Keratinocyte (primary cell): ENCODE measurements around the gene APBB2. TPM values are rescaled to one million over a fixed set of nuclear protein-coding genes. Genes with fewer than 3 reads are reported as not detected.

Experiments used
- DNase-seq: peaks from one replicate; pipeline ENCODE4 v3.0.0-alpha.2; 2011; ENCODE audit warnings: low read depth, missing footprints, low spot score
- FAIRE-seq: peaks from 2 replicates; lab custom pipeline; 2011; peaks lifted over from hg19 to GRCh38; lab: Jason Lieb, UNC
- H2AFZ ChIP-seq: 2 replicates; pipeline ENCODE4 v1.6.0; 2012; ENCODE audit warnings: low read length, control low read depth, inconsistent platforms; ENCODE audit not compliant: control insufficient read depth
- H3K27ac ChIP-seq: 2 replicates; pipeline ENCODE4 v1.5.1; 2011; ENCODE audit warnings: low read length; ENCODE audit not compliant: control insufficient read depth, insufficient read depth
- H3K27me3 ChIP-seq: 3 replicates; pipeline ENCODE4 v1.6.0; 2011; ENCODE audit warnings: low read length; ENCODE audit not compliant: control insufficient read depth, insufficient read depth; ENCODE audit errors: extremely low read depth
- H3K36me3 ChIP-seq, 2 experiments: 2 replicates in 1 of 2; 3 replicates in 1 of 2; pipeline ENCODE4 v1.5.1; 2011; ENCODE audit warnings: low read length in 2 of 2, mild to moderate bottlenecking in 1 of 2; ENCODE audit not compliant: control insufficient read depth in 2 of 2, insufficient read depth in 2 of 2; ENCODE audit errors: extremely low read depth in 1 of 2
- H3K4me1 ChIP-seq: 3 replicates; pipeline ENCODE4 v1.5.1; 2011; ENCODE audit warnings: low read length; ENCODE audit not compliant: control insufficient read depth, insufficient read depth; ENCODE audit errors: extremely low read depth
- H3K4me2 ChIP-seq: 3 replicates; pipeline ENCODE4 v1.6.0; 2011; ENCODE audit warnings: low read depth, low read length; ENCODE audit not compliant: control insufficient read depth, insufficient read depth; ENCODE audit errors: extremely low read depth
- H3K4me3 ChIP-seq, 3 experiments: fragments of 200-600 bp in 1 of 3; sonication (generic) in 1 of 3; 2 replicates in 2 of 3; 3 replicates in 1 of 3; pipeline ENCODE4 v1.5.1; 2011 to 2016; ENCODE audit warnings: low read length in 3 of 3, mild to moderate bottlenecking in 3 of 3, control low read depth in 2 of 3, inconsistent platforms in 1 of 3, low read depth in 1 of 3, mixed read lengths in 1 of 3, mixed run types in 1 of 3, moderate library complexity in 1 of 3; ENCODE audit not compliant: control insufficient read depth in 2 of 3, insufficient read depth in 2 of 3; ENCODE audit errors: extremely low read depth in 1 of 3
- H3K79me2 ChIP-seq: 2 replicates; pipeline ENCODE4 v1.6.0; 2012; ENCODE audit warnings: low read length; ENCODE audit not compliant: control insufficient read depth, insufficient read depth
- H3K9ac ChIP-seq: 3 replicates; pipeline ENCODE4 v1.6.0; 2011; ENCODE audit warnings: low read length; ENCODE audit not compliant: control insufficient read depth, insufficient read depth; ENCODE audit errors: extremely low read depth
- H3K9me1 ChIP-seq: 3 replicates; pipeline ENCODE4 v1.6.0; 2011; ENCODE audit warnings: low read length; ENCODE audit not compliant: control insufficient read depth, insufficient read depth; ENCODE audit errors: extremely low read depth
- H3K9me3 ChIP-seq: 2 replicates; pipeline ENCODE4 v1.5.1; 2012; ENCODE audit warnings: low read depth, low read length; ENCODE audit not compliant: control insufficient read depth
- H4K20me1 ChIP-seq: 3 replicates; pipeline ENCODE4 v1.6.0; 2011; ENCODE audit warnings: low read length; ENCODE audit not compliant: control insufficient read depth, insufficient read depth; ENCODE audit errors: extremely low read depth
- EZH2 ChIP-seq: IDR thresholded peaks from one replicate; pipeline ENCODE4 v1.6.1; 2012; ENCODE audit warnings: inconsistent platforms, mild to moderate bottlenecking, low read length, moderate library complexity
- dilution Hi-C: fragments of 300-500 bp; cut with MboI; formaldehyde crosslinking; loops from one replicate; pipeline ENCODE4 v1.7.0; 2020; ENCODE audit warnings: low sequenced_read_pairs; ENCODE audit not compliant: extremely low pct_ligation_motif_present
- polyA plus RNA-seq, 5 experiments: library from polyadenylated mRNA; depleted of rRNA in 3 of 5; stranded (reverse) in 3 of 5; stranded (forward) in 1 of 5; unstranded in 1 of 5; fragments of >200 nt; gene quantifications; 1 replicate in 1 of 5; 2 replicates in 3 of 5; 3 replicates in 1 of 5; pipeline versions ENCODE4 v1.2.1 to v1.2.3, GENCODE V29; 2011 to 2012; ENCODE audit warnings: missing spikeins in 2 of 5, low read depth in 1 of 5, low replicate concordance in 1 of 5
- TF ChIP-seq, protein P1 (sequence below), 3 experiments: IDR thresholded peaks in 1 of 3; conservative IDR thresholded peaks in 1 of 3; optimal IDR thresholded peaks in 1 of 3; 2 replicates in 2 of 3; 3 replicates in 1 of 3; pipeline versions ENCODE3 to v1.5.1; 2011; ENCODE audit warnings: low read length in 3 of 3, mild to moderate bottlenecking in 3 of 3, moderate library complexity in 2 of 3, control low read depth in 1 of 3, inconsistent platforms in 1 of 3; ENCODE audit not compliant: insufficient read depth in 2 of 3; ENCODE audit errors: extremely low read depth in 1 of 3

The APBB2 gene
- polyA plus RNA-seq, 1 donor (not counting 4 experiments of a cell fraction or from before 2014, with no cell fraction given), result 57.3 TPM

DNA sequence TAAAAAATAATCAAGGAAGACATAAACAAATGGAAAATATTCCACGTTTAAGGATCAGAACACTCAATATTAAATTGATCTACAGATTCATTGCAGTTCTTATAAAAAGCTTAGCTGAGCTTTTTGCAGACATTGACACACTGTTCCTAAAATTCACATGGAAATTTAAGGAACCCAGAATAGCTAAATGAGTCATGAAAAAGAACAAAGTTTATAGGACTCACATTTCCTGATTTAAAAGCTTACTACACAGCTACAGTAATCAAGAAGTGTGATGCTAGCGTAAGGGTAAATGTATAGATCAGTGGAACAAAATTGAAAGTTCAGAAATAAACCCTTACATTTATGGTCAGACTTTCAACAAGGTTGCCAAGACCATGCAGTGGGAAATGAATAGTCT is 431.5 kb downstream of the APBB2 start:
- Histone ChIP-seq H3K36me3 (no peaks in the 10 kb centered on the region), H3K27me3 (no peaks in the 10 kb centered on the region), H3K9me3 (no peaks in the 10 kb centered on the region), H3K27ac (no peak overlapping the region), H3K79me2 (no peaks in the 10 kb centered on the region), H3K4me3 (no peak overlapping the region), H4K20me1 (no peaks in the 10 kb centered on the region), H3K9ac (no peak overlapping the region), H3K9me1 (no peaks in the 10 kb centered on the region), H3K4me1 (no peaks in the 10 kb centered on the region), H3K4me2 (no peak overlapping the region), H2AFZ (no peak overlapping the region)
- DNase-seq (no peak), FAIRE-seq (no peak)
- TF ChIP-seq EZH2, result no peak
- TF ChIP-seq, protein P1, sequence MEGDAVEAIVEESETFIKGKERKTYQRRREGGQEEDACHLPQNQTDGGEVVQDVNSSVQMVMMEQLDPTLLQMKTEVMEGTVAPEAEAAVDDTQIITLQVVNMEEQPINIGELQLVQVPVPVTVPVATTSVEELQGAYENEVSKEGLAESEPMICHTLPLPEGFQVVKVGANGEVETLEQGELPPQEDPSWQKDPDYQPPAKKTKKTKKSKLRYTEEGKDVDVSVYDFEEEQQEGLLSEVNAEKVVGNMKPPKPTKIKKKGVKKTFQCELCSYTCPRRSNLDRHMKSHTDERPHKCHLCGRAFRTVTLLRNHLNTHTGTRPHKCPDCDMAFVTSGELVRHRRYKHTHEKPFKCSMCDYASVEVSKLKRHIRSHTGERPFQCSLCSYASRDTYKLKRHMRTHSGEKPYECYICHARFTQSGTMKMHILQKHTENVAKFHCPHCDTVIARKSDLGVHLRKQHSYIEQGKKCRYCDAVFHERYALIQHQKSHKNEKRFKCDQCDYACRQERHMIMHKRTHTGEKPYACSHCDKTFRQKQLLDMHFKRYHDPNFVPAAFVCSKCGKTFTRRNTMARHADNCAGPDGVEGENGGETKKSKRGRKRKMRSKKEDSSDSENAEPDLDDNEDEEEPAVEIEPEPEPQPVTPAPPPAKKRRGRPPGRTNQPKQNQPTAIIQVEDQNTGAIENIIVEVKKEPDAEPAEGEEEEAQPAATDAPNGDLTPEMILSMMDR (optimal IDR thresholded peaks at IDR 0.05 in 1 of 3, IDR thresholded peaks at IDR 0.05 in 1 of 3, conservative IDR thresholded peaks at IDR 0.05 in 1 of 3; ENCODE audit: extremely low read depth in 1 of 3, insufficient read depth in 2 of 3, low read length in 3 of 3), result no peak
- dilution Hi-C loops, result no loop called here

DNA sequence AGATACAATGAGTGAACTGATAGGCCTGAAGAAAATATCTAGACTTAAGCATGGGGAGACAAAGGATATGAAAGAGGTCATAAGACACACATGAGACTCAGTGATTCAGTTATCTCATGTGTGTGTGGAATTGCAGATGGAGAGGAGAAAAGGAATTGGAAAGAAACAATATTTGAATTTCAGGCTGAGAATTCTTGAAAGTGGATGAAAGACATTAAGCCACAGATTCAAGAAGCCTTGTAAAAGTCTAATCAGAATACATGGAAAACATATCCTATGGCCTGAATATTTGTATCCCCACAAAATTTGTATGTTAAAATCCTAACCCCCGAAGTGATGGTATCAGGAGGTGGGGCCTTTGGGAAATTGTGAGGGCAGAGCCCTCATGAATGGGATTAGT is 436.3 kb downstream of the APBB2 start:
- Histone ChIP-seq H2AFZ (no peak overlapping the region), H3K36me3 (no peaks in the 10 kb centered on the region), H3K4me2 (no peak overlapping the region), H3K4me1 (no peaks in the 10 kb centered on the region), H3K27me3 (no peaks in the 10 kb centered on the region), H3K27ac (no peak overlapping the region), H3K79me2 (no peaks in the 10 kb centered on the region), H3K9me3 (no peaks in the 10 kb centered on the region), H3K9ac (no peak overlapping the region), H3K9me1 (no peaks in the 10 kb centered on the region), H3K4me3 (no peak overlapping the region), H4K20me1 (no peaks in the 10 kb centered on the region)
- DNase-seq (no peak), FAIRE-seq (no peak)
- dilution Hi-C loops, result no loop called here
- TF ChIP-seq, protein P1 (optimal IDR thresholded peaks at IDR 0.05 in 1 of 3, IDR thresholded peaks at IDR 0.05 in 1 of 3, conservative IDR thresholded peaks at IDR 0.05 in 1 of 3; ENCODE audit: extremely low read depth in 1 of 3, insufficient read depth in 2 of 3, low read length in 3 of 3), result no peak
- TF ChIP-seq EZH2, result no peak
